ENCODE results near the gene REEP1.
"Not testable (repeated sequence)": the region's sequence is repeated elsewhere in the genome, so short reads cannot be mapped to it uniquely, and the experiment has no call there.

REEP1 gene

GRCh38 chr2:86345783-86346370, 8.5 kb upstream of the REEP1 start:
- DNase-seq (ENCODE audit: low read depth) = not testable (repeated sequence)

DNA sequence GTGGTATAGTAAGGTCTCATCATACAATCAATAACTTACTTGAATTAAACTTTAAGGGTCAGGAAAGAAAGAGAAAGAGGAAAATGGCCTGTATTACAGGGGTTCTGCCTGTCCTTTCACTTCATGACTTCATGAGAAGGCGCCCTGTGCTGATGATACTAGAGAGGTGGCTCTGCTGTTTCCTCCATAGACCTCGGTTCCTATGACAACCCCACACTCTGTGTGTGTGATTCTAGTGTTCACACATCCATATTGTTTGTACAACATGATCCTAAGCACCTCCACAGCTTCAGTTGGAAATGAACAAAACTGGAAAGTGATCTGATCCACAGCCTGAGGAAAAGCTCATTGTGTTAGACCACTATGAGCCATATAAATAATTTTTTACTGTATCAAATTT, 7.0 kb upstream of the REEP1 start:
- DNase-seq (ENCODE audit: low read depth) = no peak

GRCh38 chr2:86342488-86342887, 5.1 kb upstream of the REEP1 start:
- no peak for DNase-seq (ENCODE audit: low read depth)

DNA sequence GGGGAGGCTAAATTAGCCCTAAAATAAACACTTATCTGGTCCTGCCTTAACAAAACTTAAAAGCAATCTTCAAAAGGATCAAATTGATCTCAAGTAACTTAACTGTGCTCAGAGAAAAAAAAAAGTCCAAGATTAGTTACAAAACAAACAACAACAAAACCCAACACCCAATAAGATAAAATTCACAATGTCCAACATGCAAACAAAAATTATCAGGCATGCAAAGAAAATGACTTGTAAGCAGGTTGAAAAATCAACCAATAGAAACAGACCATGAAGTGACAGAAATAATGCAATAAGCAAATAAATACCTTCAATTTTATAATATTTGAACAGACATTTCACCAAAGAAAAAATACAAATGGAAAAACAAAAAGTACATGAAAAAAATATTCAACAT, 4.0 kb upstream of the REEP1 start:
- DNase-seq (ENCODE audit: low read depth) = no peak

DNA sequence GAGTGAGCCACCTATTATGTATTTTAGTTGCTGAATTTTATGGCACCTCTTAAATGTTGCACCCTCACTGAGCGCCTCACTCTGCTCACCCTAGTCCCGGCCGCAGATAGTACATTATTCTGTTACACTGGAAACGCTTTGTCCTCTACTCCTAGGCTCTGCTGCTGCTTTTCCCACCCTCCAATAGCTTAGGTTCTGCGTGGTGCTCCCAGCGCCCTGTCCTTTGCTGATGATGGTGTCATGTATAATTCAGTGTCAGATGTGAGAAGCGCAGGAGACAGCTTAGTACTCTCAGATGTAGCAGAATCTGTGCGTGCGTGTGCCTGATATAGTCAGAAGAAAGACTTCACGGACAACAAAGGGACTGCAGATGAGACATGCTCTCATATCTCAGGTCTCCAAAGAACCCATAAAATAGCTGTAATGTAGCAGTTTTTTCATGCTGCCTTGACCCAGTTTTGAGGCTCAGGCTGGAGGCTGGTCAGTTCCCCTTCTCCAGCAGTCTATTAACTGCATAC, 1.4 kb upstream of the REEP1 start:
- DNase-seq (ENCODE audit: low read depth) = no peak

DNA sequence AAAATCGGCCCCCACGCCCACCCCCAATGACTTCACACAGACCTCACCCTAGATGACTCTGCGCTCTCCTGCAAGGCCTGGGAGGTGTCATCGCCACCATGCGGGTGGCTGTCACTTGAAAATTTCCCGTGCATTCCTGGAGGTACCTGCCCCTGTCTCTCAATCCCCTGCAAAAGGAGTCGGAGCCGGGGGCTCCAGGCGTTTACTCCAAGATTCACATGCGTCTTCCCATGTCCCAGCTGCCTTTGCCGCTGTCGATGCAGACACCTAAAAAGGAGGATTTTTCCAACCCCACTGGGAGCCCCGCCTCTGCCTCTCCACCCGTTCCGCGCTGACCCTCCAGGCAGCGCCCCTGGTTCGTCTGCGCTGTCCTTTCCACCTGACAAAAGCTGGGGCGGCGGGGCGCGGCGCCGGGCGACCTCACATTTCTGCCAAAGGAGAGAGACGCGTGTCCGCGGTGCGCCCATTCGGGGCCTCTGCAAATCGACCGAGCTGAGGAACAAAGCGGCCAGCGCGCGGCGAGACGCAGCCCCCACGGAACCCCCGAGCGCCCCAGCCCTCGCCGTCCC, 667 bp downstream of the REEP1 start:
- DNase-seq (ENCODE audit: low read depth) = no peak

DNA sequence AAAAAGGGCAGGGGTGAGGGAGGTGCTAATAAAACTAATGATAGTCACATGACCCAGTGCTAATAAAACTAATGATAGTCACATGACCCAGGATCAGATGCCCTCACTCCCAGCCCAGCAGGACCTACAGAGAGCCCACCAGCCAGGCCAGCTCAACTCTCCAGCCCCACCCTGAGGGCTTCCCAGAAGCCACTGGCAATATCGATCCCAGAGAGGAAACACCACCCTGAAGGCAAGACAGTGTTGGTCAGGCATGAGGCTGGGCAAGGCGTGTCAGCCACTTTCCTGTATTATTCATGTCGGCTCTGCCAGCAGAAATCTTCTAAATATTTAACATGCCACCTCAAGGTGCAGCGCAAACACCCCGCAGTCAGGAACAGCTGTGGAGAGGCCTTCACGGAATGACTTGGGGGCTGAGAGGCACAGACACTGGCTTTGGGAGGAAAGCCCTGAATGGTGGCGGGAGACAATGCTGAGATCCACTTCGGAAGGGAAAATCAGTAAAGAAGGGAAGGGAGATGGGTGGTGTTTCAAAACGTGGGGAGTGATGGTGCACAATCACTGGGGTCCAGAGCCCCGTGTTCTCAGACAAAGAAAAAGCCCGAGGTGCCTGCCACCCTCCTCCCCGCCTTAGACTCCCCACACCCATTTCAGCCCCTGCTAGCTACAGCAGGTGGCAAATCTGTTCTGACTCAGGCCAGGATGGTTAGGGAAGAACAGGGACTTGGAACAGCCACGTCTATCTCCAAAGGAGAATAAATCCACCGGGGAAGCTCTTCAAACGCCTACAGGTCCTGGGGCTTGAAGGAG, 1.4 kb downstream of the REEP1 start:
- DNase-seq (ENCODE audit: low read depth) = no peak

GRCh38 chr2:86333378-86333777, 4.0 kb downstream of the REEP1 start:
- no peak for DNase-seq (ENCODE audit: low read depth)

DNA sequence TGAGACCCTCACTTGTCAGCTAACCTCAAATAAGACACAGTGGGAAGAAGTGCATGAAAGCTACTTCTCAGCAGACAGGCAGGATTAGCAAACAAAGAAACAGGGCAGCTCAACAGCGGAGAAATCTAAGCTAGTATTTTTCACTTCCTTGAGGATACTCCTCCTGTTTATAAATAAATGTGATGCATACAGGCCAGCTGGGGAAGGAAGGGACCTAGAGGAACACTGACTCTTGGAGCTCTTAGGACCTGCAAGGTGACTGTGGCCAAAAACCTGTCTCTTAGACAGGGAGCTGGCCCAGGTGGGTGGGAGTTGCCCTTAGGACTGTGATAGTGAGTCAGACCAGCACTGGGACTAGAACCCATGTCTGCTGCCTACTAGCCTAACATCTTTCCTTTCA, 4.8 kb downstream of the REEP1 start:
- no peak for DNase-seq (ENCODE audit: low read depth)

DNA sequence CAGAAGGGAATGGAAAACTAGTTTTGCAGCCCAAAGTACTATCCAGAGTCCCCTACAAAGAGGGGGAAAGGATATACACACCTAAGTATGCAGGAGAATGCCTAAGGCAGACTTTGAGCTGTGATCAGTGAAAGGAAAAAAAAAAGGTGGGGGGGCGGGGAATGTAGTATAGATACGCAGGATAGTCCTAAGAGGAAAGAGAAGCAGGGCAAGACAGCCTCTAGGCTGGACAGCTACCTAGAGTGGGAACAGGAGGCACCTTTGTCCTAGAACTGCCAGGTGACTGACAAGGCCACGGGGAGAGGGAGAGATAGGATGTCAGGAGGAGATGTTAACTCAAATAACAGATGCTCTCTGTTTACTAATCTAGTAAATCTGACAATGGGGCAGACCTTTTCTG, 6.0 kb downstream of the REEP1 start:
- no peak for DNase-seq (ENCODE audit: low read depth)

- DNase-seq (ENCODE audit: low read depth) = no peak
These were observed 7.4 kb downstream of the REEP1 start for GRCh38 chr2:86330001-86330400.

- DNase-seq (ENCODE audit: low read depth) = no peak
These were observed 14.0 kb downstream of the REEP1 start for GRCh38 chr2:86323273-86324021.

DNA sequence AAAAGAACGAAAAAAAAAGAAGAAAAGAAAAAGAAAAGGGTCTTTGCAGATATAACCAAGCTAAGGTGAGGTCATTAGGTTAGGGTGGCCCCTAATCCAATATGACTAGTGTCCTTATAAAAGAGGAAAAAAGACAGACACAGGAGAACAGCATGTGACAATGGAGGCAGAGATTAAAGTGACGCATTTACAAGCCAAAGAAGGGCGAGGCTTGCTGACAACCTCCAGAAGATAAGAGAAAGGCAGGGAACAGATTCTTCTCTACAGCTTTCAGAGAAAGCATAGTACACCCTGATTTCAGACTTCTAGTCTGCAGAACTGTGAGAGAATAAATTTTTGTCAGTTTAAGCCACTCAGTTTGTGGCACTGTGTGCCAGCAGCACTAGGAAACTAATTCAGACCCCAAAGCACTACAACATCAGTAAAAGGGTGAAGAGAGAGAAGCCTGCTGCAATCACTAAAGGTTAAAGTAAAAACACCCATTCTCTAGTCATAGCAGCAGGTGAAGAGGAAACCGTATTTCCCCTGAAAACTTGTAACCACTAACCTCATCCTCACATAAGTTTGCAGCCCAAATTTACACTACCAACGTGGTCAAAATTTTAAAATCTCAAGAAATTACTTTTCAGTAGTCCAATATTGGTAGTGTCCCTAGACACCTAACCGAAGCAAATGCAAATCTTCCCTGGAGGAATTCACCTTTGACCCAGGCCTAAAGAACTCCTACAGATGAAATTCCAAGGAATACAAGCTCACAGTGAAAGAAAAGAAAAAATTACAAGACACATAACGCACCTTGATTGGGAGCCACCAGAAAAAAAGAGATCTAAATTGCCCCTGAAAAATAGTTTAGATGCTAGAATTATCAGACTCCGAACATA, 17.5 kb downstream of the REEP1 start:
- DNase-seq (ENCODE audit: low read depth) = no peak

DNA sequence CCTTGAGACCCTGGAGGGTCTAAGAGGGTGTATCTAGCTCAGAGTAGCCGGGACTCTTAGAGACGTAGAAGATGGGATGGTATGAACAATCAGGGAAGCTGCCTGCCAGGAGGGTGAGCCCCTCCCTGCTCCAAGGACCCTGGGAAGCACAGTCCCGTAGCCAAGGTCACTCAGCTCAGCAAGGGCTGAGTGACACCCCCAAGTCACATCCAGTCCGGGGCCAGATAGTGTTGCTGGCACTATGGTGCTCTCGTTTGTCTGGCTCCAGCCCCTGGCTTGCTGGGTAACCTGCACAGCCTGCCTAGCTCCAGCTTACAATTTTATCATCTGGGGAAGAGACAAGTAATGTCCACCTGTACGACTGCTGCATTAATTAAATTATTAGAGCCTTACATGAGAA, 22.3 kb downstream of the REEP1 start:
- DNase-seq (ENCODE audit: low read depth) = no peak

DNA sequence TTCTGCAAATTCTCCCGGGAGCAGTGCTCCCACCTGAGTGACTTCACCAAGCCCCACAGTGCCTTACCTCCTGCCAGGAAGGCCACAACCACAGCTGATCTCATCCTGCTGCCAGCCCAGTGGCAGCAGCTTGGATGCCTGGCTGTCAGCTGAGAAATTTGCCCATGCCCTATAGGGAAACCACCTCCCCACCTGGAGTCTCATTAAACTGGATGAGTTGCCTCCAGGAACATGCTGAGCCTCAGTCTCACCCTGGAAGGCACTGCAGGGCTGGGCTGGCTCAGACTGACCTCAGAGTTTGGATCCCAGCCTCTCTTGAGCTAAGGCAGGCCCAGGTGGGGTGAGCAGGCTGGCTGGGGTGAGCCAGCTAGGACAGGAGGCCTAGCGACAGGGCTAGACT, 23.3 kb downstream of the REEP1 start:
- no peak for DNase-seq (ENCODE audit: low read depth)

DNA sequence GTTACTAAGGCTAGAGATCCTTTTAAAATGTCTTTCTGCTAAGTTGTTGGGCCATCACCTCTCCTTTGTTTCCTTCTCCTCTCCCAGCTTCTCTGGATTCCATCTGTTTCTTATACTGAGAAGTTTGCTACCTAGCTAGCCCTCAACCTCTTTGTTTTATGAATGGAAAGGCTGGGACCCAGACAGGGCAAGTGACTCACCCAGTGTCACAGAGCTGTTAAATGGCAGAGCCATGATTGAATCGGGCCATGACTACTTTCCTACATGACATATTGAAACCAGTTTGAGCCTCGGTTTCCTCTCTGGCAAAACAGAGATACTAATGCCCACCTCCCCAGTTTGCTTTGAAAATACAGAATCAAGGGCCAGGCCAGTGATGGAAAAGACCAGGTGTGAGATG, 24.1 kb downstream of the REEP1 start:
- no peak for DNase-seq (ENCODE audit: low read depth)

GRCh38 chr2:86311879-86312278, 25.5 kb downstream of the REEP1 start:
- DNase-seq (ENCODE audit: low read depth) = no peak

DNA sequence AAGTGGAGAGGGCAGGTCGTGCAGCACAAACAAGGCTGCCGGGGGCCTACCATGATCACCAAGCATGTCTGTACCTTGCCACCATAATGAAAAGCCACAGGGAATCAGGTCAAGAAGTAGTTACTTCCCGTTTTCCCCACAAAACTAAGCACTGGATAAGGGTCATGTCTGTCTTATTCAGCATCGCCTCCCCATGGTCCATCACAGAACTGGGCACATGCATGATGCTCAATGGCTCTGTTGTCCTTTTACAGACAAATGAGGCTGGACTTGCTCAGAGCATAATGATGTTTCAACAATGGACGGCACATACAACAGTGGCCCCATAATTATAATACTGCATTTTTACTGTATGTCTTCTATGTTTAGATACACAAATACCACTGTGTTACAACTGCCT, 27.5 kb downstream of the REEP1 start:
- DNase-seq (ENCODE audit: low read depth) = no peak

DNA sequence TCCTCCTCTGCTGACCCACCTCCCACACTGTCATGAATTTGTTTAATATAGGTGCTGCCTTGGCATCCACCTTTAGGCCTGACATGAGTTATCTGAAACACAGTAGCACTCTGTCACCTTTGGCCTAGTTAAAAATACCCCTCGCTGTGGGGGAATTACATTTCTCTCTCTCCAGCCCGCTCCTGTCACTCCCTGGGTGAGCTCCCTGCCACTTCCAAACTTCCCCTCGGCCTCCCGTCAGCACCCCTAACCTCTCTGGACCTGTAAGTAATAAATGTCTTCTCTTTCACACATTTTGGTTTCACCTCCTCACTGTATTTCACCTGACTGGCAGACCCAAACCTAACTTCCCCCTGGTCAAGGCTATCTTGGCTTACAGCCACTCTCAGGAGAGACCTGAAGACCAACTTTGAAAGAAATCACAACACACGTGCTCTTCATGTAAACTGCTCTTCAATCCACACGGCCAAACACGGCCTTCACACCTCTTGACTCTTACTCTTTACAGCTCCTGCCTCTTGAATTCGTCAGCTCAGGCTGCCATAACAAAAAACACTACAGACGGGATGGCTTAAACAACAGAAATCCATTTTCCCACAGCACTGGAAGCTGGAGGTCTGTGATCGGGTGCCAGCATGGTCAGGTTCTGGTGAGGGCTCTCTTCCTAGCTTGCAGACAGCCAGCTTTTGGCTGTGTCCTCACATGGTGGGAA, 28.3 kb downstream of the REEP1 start:
- no peak for DNase-seq (ENCODE audit: low read depth)

DNA sequence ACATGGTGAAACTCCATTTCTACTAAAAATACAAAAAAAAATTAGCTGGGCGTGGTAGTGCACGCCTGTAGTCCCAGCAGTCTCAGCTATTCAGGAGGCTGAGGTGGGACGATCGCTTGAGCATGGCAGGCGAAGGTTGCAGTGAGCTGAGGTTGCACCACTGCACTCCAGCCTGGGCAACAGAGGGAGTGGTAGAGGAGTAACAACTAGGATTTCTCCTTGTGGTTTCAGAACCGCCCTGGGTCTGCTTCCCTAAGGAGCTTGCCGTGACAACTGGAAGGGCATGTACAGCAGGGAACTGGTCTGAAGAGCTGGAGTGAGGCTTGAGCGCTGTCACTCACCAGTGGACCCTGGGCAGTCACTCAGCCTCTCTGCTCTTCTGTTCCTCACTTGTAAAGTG, 29.1 kb downstream of the REEP1 start:
- DNase-seq (ENCODE audit: low read depth) = no peak

- DNase-seq (ENCODE audit: low read depth) = no peak
These were observed 30.0 kb downstream of the REEP1 start for GRCh38 chr2:86307431-86307830.

Data from stimulated activated CD8-positive, alpha-beta memory T cell treated with anti-CD3 and anti-CD28 coated beads, Interleukin-12 subunit alpha, Interleukin-12 subunit beta, amount 100 ng/mL, for 1 hour (primary cell).